GM21825 (cell line): ENCODE measurements around the gene LRP1B.
"Not testable (repeated sequence)": the region's sequence is repeated elsewhere in the genome, so short reads cannot be mapped to it uniquely, and the experiment has no call there.

Experiments used
- ATAC-seq: cut with Tn5 transposase; IDR thresholded peaks from one replicate; pipeline ENCODE4 v1.9.1; 2021; ENCODE audit warnings: mild to moderate bottlenecking, moderate library complexity; ENCODE audit not compliant: unreplicated experiment

Gene LRP1B

GRCh38 chr2:141906678-141907077, 224.1 kb downstream of the LRP1B start:
- ATAC-seq = no peak

- ATAC-seq = no peak
These were observed 230.0 kb downstream of the LRP1B start for GRCh38 chr2:141900826-141901225.

- ATAC-seq = no peak
These were observed 231.1 kb downstream of the LRP1B start for GRCh38 chr2:141899740-141900139.

- no peak for ATAC-seq
These were observed 241.0 kb downstream of the LRP1B start for GRCh38 chr2:141889788-141890187.

- ATAC-seq = no peak
These were observed 241.7 kb downstream of the LRP1B start for GRCh38 chr2:141888987-141889555.

GRCh38 chr2:141887363-141887762, 243.5 kb downstream of the LRP1B start:
- no peak for ATAC-seq

- no peak for ATAC-seq
These were observed 252.8 kb downstream of the LRP1B start for GRCh38 chr2:141878016-141878415.

GRCh38 chr2:141871913-141872634, 258.7 kb downstream of the LRP1B start:
- no peak for ATAC-seq

- ATAC-seq = no peak
These were observed 261.2 kb downstream of the LRP1B start for GRCh38 chr2:141869572-141869971.

GRCh38 chr2:141863964-141864363, 266.9 kb downstream of the LRP1B start:
- ATAC-seq = no peak

GRCh38 chr2:141856215-141856919, 274.4 kb downstream of the LRP1B start:
- ATAC-seq = no peak

- ATAC-seq = no peak
These were observed 282.6 kb downstream of the LRP1B start for GRCh38 chr2:141848191-141848590.

GRCh38 chr2:141844231-141844630, 286.6 kb downstream of the LRP1B start:
- no peak for ATAC-seq

- ATAC-seq = no peak
These were observed 295.7 kb downstream of the LRP1B start for GRCh38 chr2:141835103-141835502.

- ATAC-seq = no peak
These were observed 302.1 kb downstream of the LRP1B start for GRCh38 chr2:141828761-141829160.

GRCh38 chr2:141824790-141825189, 306.0 kb downstream of the LRP1B start:
- ATAC-seq = no peak

- no peak for ATAC-seq
These were observed 309.9 kb downstream of the LRP1B start for GRCh38 chr2:141820893-141821292.

GRCh38 chr2:141815320-141815719, 315.5 kb downstream of the LRP1B start:
- not testable (repeated sequence) for ATAC-seq

- no peak for ATAC-seq
These were observed 316.7 kb downstream of the LRP1B start for GRCh38 chr2:141814150-141814549.

- no peak for ATAC-seq
These were observed 320.7 kb downstream of the LRP1B start for GRCh38 chr2:141810148-141810547.

GRCh38 chr2:141806090-141806489, 324.7 kb downstream of the LRP1B start:
- no peak for ATAC-seq

- ATAC-seq = no peak
These were observed 325.5 kb downstream of the LRP1B start for GRCh38 chr2:141805302-141805701.
